SK-N-SH (cell line): Measurements from ENCODE around the gene CRACR2B.

Experiments used
- EP300 ChIP-seq, 2 experiments: IDR thresholded peaks; 2 replicates each; pipeline versions ENCODE4 v1.4.0 to v1.6.1; 2012; ENCODE audit warnings: borderline replicate concordance in 1 of 2, low read depth in 1 of 2, low read length in 1 of 2
- GABPA ChIP-seq: IDR thresholded peaks from 2 replicates; pipeline ENCODE4 v1.4.0; 2012; ENCODE audit warnings: low read depth, mild to moderate bottlenecking
- GATA2 ChIP-seq: sonication (generic); formaldehyde crosslinking; IDR thresholded peaks from 2 replicates; pipeline ENCODE4 v1.5.0; 2020; ENCODE audit warnings: mild to moderate bottlenecking, missing genetic modification reagents
- SIN3A ChIP-seq: IDR thresholded peaks from 2 replicates; pipeline ENCODE4 v1.6.1; 2012; ENCODE audit warnings: low read depth, mild to moderate bottlenecking, low read length, moderate library complexity, borderline replicate concordance
- SMC3 ChIP-seq: IDR thresholded peaks from 2 replicates; pipeline ENCODE4 v1.6.1; 2012; ENCODE audit warnings: low read depth, low read length, improper control_type of control experiment
- TAF1 ChIP-seq: IDR thresholded peaks from 2 replicates; pipeline ENCODE4 v1.6.1; 2012; ENCODE audit warnings: low read depth, mild to moderate bottlenecking, low read length, moderate library complexity, borderline replicate concordance
- YY1 ChIP-seq: IDR thresholded peaks from 2 replicates; pipeline ENCODE4 v1.4.0; 2012; ENCODE audit warnings: low read depth, mild to moderate bottlenecking
- TF ChIP-seq, protein P1 (sequence below): fragments of 200-600 bp; sonication (generic); IDR thresholded peaks from 2 replicates; pipeline ENCODE4 v1.6.1; 2017; ENCODE audit warnings: antibody characterized with exemption, mild to moderate bottlenecking, moderate library complexity
- TF ChIP-seq, protein P2 (sequence below): IDR thresholded peaks from 2 replicates; pipeline ENCODE4 v1.4.0; 2012; ENCODE audit warnings: low read depth
- TF ChIP-seq, protein P3 (sequence below): IDR thresholded peaks from 2 replicates; pipeline ENCODE4 v1.6.1; 2012; ENCODE audit warnings: mild to moderate bottlenecking, low read depth, low read length, moderate library complexity

DNA sequence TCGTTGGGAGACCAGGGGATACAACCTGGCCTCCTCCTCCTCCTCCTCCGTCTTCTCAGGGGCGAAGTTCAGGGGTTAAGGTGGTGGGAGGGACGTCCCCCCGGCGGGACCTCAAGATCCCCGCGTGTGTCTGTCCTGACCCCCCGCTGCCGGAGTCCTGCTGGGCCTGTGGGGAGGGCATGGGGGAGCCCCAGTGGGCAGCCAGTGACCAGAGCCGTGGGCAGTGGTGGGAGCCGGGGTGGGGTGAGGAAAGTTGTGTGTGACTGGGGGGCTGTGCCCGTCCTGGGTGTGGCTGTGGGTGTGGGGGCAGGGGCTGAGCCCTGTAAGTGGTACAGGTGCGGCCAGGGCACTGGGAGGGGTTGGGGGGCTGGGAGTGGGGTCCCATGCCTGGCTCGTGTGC, 25.0 kb downstream of the CRACR2B start:
- no peak for TF ChIP-seq SMC3
- no peak for TF ChIP-seq SIN3A
- no peak for TF ChIP-seq EP300 (IDR thresholded peaks at IDR 0.05; ENCODE audit: borderline replicate concordance in 1 of 2, low read depth in 1 of 2, low read length in 1 of 2)
- TF ChIP-seq GATA2 (CRISPR knock-in tag), result no peak
- TF ChIP-seq, protein P1, sequence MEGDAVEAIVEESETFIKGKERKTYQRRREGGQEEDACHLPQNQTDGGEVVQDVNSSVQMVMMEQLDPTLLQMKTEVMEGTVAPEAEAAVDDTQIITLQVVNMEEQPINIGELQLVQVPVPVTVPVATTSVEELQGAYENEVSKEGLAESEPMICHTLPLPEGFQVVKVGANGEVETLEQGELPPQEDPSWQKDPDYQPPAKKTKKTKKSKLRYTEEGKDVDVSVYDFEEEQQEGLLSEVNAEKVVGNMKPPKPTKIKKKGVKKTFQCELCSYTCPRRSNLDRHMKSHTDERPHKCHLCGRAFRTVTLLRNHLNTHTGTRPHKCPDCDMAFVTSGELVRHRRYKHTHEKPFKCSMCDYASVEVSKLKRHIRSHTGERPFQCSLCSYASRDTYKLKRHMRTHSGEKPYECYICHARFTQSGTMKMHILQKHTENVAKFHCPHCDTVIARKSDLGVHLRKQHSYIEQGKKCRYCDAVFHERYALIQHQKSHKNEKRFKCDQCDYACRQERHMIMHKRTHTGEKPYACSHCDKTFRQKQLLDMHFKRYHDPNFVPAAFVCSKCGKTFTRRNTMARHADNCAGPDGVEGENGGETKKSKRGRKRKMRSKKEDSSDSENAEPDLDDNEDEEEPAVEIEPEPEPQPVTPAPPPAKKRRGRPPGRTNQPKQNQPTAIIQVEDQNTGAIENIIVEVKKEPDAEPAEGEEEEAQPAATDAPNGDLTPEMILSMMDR, result no peak
- TF ChIP-seq, protein P2, sequence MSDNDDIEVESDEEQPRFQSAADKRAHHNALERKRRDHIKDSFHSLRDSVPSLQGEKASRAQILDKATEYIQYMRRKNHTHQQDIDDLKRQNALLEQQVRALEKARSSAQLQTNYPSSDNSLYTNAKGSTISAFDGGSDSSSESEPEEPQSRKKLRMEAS, result no peak
- TF ChIP-seq, protein P3, sequence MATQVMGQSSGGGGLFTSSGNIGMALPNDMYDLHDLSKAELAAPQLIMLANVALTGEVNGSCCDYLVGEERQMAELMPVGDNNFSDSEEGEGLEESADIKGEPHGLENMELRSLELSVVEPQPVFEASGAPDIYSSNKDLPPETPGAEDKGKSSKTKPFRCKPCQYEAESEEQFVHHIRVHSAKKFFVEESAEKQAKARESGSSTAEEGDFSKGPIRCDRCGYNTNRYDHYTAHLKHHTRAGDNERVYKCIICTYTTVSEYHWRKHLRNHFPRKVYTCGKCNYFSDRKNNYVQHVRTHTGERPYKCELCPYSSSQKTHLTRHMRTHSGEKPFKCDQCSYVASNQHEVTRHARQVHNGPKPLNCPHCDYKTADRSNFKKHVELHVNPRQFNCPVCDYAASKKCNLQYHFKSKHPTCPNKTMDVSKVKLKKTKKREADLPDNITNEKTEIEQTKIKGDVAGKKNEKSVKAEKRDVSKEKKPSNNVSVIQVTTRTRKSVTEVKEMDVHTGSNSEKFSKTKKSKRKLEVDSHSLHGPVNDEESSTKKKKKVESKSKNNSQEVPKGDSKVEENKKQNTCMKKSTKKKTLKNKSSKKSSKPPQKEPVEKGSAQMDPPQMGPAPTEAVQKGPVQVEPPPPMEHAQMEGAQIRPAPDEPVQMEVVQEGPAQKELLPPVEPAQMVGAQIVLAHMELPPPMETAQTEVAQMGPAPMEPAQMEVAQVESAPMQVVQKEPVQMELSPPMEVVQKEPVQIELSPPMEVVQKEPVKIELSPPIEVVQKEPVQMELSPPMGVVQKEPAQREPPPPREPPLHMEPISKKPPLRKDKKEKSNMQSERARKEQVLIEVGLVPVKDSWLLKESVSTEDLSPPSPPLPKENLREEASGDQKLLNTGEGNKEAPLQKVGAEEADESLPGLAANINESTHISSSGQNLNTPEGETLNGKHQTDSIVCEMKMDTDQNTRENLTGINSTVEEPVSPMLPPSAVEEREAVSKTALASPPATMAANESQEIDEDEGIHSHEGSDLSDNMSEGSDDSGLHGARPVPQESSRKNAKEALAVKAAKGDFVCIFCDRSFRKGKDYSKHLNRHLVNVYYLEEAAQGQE, result no peak
- TF ChIP-seq YY1, result no peak
- no peak for TF ChIP-seq TAF1
- no peak for TF ChIP-seq GABPA
